ENCODE results near the gene TTLL6.
"Not testable (repeated sequence)": the region's sequence is repeated elsewhere in the genome, so short reads cannot be mapped to it uniquely, and the experiment has no call there.

Gene TTLL6

DNA sequence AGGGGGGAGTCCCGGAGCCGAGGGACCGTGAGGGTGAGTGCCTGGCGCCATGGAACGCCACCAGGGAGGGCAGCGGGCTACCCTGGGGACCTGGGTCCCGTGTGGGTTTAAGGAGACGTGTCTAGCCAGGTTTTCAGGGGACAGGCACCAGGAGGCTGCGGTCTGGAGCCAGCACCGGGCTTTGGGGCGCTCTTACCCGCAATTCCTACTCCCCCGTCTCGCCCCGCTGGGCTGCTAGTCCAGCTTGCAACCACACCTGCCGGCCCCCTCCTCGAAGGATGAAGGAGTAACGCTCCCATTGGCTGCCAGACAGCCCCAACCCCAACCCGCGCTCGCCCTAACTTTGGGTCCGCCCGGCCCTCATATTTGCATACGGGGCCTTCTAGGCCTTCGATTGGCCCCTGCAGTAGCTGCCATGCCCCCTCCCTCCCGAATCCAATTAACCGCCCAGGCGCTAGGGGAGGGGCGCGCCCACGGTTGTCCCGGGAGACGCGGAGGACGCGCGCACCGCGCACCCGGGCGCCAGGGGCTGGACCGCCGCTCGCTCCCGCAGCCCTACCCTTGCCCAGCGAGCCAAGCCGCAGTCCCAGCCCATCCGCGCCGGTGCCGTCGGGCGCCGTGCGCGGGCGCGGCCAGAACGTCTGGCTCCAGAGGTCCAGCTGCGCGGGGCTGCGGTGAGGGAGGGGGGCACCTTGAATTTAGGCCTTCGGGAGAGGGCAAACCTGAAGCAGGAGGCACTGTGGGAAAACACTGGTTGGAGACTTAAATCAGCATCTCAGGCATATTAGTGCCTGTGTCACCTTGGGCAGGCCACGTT is at the start of gene TTLL6:
TTLL6 (minus strand) TSS at position 456 of the 817 bp plus-strand sequence; CDS start at position 299, 157 bp downstream.
- peak; percentile 95 to 97 for DNase-seq

- no peak for DNase-seq
Observed at GRCh38 chr17:48860456-48860855, 43.4 kb upstream of the TTLL6 start.

GRCh38 chr17:48860034-48860433 is 43.0 kb upstream of the TTLL6 start:
- no peak for DNase-seq

DNA sequence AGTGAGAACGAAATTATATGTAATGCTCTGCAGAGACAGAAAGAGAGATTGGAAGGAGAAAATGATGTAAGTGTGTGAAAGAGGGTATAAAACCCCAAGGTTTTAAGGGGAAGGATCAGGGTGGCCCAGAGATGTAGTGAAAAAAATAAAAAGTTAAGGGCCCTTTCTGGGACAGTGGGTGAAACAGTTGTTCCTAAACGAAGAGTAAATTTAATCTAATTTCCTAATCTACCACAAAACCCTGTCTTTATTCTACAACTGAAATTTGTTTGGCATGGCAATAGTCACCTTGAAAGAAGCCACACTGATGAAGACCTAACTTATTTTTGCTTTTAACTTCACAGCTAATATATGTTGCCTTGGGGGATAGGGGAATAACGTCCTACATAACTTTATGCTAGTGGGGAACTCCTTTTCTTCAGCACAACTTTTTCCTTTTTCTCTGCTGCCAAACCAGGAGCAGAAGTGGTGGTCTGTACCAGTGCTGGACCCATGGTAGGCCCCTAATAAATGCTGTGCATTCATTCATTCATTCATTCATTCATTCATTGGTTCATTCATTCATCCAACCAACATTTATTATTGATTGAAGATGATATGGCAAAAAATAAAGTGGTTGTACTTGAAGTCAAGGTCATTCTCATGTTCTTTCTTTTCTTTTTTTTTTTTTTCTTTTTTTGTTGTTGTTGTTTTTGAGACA is 39.2 kb upstream of the TTLL6 start:
- DNase-seq = no peak

GRCh38 chr17:48854774-48855476 is 37.9 kb upstream of the TTLL6 start:
- DNase-seq = no peak

DNA sequence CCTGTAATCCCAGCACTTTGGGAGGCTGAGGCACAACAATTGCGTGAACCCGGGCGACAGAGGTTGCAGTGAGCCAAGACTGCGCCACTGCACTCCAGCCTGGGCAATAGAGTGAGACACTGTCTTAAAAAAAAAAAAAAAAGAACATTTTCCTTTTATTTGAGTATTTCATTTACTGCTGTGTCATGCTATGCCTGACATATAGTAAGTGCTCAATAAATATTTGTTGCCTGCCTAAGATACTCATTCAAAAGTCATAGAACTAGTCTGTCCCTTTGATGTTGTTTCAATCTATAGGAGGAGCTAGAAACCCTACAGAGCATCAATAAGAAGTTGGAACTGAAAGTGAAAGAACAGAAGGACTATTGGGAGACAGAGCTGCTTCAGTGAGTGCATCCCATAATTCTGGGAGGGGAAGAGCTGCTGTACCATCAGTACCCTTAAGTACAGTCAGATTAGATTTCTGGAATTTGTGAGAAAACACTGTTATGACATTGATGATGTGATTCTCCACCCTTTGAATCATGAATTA is 33.8 kb upstream of the TTLL6 start:
- no peak for DNase-seq

GRCh38 chr17:48843187-48843900 is 26.3 kb upstream of the TTLL6 start:
- DNase-seq = no peak

DNA sequence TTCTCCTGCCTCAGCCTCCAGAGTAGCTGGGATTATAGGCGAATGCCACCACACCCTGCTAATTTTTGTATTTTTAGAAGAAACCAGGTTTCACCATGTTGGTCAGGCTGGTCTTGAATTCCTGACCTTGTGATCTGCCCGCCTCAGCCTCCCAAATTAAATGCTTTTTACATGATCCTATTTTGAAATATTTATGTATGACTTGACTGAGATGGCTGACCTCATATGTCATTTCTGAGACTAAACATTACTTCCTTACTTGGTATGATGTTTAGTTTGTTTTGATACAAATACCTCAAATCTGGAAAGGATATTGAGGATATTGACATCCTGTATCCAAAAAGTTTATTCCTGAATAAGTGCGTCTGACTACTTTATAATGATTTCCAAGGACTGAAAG is 25.7 kb upstream of the TTLL6 start:
- no peak for DNase-seq

DNA sequence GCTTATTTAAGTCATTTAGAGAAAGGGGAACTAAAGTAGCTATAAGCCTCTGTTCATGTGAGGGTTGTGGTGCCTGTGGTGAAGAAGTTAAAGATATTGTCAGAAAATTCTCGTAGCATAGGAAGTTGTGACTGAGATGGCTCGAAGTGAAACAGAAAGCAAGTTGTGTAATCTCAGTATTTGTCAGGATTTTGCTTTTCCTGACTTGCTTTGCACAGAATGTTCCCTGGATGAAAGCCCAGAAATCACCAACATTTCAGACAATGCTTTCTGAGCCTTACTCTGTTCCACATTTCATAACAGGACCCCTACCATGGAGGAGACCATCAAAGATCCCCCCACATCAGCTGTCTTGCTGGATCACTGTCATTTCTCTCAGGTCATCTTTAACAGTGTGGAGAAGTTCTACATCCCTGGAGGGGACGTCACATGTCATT is 24.4 kb upstream of the TTLL6 start:
- no peak for DNase-seq

- no peak for DNase-seq
Observed at GRCh38 chr17:48840441-48840840, 23.4 kb upstream of the TTLL6 start.

GRCh38 chr17:48837458-48837857 is 20.4 kb upstream of the TTLL6 start:
- not testable (repeated sequence) for DNase-seq

DNA sequence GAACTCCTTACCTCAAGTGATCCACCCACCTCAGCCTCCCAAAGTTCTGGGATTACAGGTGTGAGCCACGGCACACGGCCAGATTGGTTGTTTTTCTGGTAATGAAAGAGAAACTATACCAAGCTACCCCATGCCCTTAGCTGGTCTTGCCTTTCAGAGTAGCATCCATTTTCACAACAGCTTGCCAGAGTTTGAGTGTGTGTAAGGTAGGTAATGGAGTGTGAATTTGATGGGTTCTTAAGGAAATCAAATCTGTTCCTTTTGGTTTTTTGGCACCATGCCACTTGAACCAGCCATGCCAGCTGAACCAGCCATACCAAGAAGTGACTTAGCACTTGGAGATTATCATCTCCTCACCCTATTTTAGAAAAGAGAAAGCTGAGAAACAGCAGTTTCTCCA is 18.9 kb upstream of the TTLL6 start:
- DNase-seq = no peak

- no peak for DNase-seq
Observed at GRCh38 chr17:48834973-48835372, 17.9 kb upstream of the TTLL6 start.

DNA sequence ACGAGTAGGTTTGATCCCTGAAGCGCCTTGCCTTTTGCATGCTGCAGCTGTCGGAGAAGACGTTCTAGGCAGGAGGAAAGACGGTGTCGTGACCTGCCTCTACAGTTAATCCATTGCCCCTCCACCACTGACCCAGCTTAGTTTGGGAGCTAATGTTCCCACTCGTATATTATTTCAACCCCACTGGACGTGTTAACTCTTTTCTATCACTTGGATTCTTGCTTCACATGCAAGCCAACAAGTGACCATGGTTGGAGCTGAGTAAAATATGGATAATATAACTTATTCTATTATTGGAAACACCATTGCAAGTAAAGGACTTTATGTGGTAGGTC is 14.5 kb upstream of the TTLL6 start:
- DNase-seq = no peak

GRCh38 chr17:48830840-48831548 is 14.0 kb upstream of the TTLL6 start, which contains the start of gene CALCOCO2:
CALCOCO2 (plus strand) TSS chr17:48831035; CDS start chr17:48841708, 10,673 bp downstream.
- DNase-seq = peak; percentile 82 to 94

DNA sequence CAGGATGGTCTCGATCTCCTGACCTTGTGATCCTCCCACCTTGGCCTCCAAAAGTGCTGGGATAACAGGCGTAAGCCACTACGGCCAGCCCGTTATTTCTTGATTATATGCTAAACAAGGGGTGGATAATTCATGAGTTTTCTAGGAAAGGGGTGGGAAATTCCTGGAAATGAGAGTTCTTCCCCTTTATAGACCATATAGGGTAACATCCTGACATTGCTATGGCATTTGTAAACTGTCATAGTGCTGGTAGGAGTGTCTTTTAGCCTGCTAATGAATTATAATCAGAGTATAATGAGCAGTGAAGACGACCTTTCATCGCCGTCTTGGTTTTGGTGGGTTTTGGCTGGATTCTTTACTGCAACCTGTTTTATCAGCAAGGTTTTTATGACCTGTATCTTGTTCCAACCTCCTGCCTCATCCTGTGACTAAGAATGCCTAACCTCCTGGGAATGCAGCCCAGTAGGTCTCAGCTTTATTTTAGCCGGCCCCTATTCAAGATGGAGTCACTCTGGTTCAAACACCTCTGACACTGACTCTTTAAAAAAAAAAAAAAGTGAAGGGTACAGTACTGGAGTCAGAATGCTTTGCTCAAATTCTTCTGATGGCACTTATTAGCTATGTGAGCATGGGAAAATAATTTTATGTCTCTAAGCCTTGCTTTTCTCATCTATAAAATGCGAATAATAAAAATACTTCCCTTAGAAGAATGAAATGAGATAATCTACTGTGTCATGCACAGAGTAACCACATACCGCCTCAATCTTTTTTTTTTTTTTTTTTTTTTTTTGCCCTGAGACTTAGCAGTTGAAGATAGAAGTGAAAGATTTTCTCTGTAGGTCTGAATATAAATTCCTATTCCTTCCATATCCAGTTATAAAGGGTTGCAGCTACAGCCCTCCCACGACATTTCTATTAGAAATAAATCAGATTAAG is 8.7 kb upstream of the TTLL6 start:
- no peak for DNase-seq

- DNase-seq = not testable (repeated sequence)
Observed at GRCh38 chr17:48820936-48821335, 3.9 kb upstream of the TTLL6 start.

GRCh38 chr17:48819466-48819865 is 2.4 kb upstream of the TTLL6 start:
- no peak for DNase-seq

GRCh38 chr17:48818361-48818841 is 1.4 kb upstream of the TTLL6 start:
- DNase-seq = no peak

DNA sequence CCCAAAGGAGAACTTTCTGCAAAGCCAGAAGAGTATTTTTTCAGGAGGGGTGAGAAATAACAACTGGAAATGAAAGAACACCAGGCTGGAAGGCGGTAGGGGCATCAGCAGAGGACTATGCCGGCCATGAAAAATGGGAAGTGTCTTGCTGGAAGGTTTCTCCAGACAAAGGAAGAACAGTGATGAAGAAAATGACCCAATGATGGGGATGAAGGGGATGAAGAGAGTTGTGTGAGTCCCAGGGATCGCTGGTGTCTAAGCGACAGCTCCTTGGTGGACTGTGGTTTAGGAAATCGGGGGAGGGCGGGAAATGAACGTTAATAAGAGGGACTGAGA is 623 bp downstream of the TTLL6 start:
- DNase-seq = no peak

- no peak for DNase-seq
Observed at GRCh38 chr17:48815311-48815710, 1.7 kb downstream of the TTLL6 start.
